Measurements from ENCODE around the gene ANXA2.

The ANXA2 gene

DNA sequence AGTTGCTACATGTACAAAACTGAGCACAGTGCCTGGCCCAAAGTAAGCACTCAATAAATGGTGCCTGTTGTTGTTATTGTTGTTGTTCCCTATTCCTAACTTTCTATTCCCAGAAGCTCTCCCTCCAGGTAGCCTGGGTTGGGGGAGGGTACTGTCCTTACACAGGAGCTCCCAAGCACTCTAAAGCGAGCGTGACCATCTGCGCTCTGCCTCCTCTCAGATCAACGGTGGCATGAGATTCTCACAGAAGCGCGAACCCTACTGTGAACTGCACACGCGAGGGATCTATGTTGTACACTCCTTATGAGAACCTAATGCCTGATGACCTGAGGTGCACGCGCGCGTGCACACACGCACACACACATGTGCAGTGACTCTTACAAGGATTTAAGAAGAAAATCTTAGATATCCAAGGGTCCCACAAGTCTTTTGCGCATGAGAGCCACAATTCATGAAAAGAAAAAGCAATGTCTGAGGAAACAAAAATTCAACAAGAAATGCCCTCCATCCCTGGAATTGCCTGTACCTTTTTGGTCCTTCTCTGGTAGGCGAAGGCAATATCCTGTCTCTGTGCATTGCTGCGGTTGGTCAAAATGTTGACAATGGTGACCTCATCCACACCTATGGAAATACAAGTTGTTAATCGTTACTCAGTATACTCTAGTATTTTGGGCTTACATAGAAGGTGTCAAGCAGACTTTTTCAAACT is 33.7 kb downstream of the ANXA2 start:
- DNase-seq, result no peak

DNA sequence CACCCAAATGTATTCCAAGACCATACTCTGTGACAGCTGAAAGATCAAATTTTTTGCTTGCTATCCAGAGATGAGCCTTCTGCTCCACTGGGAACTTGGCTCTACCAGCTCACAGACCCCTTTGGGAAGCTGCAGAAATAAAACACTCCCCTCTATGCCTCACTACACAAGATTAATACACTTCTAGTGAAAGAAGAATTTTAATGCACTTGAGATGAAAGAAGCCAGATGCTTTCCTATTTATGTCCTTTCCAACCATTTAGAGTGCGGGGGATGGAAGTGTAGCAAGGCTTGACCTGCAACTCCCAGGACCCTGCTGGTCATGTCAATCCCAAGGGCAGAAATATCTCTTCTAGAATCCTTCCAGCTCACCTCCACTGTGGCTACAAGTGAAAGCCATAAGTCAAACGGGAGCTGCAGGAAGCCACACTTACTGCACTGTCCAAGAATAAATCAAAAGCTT is 34.7 kb downstream of the ANXA2 start:
- DNase-seq, result no peak

- DNase-seq, result no peak
These were observed 35.3 kb downstream of the ANXA2 start for GRCh38 chr15:60362321-60363086.

- peak; percentile 55 for DNase-seq
These were observed 38.0 kb downstream of the ANXA2 start for GRCh38 chr15:60359738-60360137.

- DNase-seq, result peak; percentile 57
These were observed 38.7 kb downstream of the ANXA2 start for GRCh38 chr15:60358935-60359682.

DNA sequence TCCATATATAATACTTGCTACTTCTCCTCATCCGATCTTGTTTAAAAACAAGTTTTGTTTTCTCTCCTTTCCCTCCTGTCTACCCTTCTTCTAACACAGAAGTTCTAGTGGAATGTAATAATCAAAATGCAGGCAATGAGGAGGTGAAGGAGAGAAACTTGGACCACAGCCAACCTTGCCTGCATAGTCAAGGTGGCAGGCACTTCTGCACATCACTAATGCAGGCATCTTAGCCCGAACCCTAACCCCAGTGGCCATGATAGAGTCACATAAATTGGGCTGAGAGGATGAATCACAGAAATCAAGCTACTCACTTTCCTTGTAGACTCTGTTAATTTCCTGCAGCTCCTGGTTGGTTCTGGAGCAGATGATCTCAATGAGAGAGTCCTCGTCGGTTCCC is 41.0 kb downstream of the ANXA2 start:
- no peak for DNase-seq

DNA sequence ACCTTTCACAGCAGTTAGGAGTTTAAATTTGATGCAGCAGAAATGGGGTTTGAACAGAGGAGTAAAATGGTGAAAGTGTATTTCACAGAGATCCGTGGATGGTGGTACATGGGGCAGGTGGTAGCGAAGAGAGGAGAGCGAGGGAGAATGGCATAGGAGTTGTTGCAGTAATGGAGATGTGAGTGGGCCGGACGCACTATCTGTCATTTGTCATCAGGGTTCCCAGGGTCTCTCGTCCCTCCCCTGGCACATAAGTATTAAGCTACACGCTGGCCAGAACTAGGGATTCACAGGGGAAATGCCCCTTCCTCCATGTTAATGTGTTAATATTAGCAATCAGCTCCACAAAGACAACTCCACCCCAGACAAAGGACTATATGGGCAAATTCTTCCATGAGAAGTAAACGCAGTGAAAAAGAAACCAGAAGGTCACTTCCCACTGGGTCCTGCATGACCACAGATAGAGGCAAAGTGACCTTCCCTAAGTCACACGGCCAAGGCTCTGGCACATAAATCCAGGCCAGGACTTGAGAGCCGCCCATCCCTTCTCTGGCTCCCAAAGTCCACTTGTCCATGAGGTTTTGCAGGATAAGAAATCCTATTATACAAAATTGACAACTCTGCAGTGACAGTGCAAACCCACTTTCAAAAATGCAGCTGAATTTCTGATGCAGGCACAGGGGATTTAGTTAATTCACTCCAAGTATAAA is 42.5 kb downstream of the ANXA2 start:
- no peak for DNase-seq

DNA sequence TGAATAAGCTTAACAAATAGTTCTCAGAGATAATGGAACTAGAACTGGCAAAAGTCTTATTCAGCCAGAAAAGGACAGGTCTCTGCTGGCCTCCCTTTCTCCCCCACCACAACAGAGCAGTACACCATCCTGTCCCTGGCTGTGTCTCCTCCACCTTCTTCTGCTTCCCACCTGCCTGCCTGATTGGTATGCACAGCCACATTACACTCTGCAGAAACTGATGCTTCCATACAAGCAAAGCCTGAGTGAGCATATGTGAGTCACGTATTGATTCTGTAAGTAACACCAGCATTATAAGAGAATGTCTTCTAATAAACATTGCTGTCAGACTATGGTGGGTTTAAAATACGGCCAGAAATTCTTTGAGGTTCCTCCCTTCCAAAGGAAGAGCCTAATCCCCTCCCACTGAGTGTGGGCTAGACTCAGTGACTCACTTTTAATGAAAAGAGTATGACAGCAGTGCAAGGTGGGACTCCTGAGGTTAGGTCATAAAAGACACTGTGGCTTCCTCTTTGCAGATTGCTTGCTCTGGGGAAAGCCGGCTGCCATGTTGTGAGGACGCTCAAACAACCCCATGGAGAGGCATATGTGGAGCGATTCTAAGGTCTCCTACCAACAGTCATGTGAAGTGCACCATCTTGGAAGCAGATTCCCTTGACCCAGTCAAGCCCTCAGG is 44.4 kb downstream of the ANXA2 start:
- DNase-seq, result no peak

DNA sequence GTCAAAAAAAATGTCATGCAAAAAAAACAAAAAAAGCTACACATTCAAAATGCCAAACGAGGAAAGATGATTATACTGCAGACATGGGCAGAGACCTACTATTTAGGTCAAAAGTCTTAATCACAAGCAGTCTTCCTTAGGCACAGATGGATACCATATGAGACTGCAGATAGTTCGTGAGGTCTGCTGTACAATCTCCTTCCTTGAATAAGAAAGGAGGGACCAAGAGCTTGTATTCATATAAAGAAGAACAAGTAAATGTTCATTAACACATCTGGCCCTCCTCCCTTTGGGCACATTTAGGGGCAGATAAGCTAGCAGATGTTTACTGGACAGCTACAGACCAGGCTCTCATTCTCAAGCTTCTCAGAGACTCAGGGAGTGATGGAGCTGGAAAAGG is 45.3 kb downstream of the ANXA2 start:
- DNase-seq, result no peak

DNA sequence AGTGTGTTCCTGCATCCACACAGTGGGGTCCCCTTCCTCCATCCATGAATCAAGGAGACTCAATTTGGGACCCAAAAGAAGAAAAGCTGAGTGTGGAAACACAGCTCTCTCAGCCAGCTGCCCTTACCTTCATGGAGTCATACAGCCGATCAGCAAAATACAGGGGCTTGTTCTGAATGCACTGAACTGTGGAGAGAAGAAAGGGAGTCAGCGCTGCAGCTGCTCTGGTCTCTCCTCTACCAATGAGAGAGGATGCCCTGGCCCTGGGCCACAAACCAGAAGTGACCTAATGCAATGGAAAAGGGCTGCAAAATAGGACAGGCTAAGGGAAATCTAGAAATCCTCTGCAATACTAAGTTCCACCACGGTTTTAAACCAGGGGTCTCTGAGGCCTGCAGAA is 46.7 kb downstream of the ANXA2 start:
- DNase-seq, result peak; percentile 79

DNA sequence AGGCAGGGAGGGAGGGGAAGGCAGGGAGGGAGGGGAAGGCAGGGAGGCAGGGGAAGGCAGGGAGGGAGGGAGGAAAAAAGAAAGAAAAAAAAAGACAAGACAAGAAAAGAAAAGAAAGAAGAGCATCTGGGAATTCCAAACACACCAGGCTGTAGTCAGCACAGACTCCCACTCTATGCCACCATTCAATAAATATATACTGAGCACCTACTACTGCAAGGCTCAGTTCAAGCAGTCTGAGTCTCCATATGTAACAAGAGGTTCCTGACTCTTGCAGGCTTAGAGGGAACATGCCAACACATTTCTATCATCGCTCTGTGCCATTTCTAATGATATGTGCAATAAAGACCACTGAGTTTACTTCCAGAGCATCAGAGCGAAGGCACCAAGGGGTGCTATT is 47.7 kb downstream of the ANXA2 start:
- DNase-seq, result peak; percentile 2

GRCh38 chr15:60349589-60349988 is 48.2 kb downstream of the ANXA2 start:
- DNase-seq, result no peak

GRCh38 chr15:60347480-60348049 is 50.2 kb downstream of the ANXA2 start:
- no peak for DNase-seq

GRCh38 chr15:60346653-60347052 is 51.1 kb downstream of the ANXA2 start:
- no peak for DNase-seq

- no peak for DNase-seq
These were observed 51.7 kb downstream of the ANXA2 start for GRCh38 chr15:60346077-60346476.

DNA sequence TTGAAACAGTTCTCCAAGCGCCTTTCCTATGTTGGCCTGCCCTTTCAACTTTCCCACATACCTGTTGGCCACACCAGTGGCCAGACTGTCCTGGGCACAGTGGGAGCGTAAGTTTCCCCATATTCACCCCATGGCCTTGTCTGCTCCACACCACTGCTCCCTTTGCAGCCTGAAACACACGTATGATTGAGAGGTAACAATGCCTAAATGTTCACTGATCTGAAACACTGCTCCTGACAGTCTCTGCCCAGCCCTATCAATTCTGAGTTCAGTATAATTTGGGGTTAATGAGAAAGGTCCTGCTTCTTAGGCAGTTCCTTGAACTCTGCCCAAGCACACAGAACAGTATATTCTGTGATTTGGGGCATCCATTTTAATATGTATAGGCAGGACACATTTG is 52.2 kb downstream of the ANXA2 start:
- no peak for DNase-seq

- DNase-seq, result no peak
These were observed 52.8 kb downstream of the ANXA2 start for GRCh38 chr15:60344987-60345386.

DNA sequence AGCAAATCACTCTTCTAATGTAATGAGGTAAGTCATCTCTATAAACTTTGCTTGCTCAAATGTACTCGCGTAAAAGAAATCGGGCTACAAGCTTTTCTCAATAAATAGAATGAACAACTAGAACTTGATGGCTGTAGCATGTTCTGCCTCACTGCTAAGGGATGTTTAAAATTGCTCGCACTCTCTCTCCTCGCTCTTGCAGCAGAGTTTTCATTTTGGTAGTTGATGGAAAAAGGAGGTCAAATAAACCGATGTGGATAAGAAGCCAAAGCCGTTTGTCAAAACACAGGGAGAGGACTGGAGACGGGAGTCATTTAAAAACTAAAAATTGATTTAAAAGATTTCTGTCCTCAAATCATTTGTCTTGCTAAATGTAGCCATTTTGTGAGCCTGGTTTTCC is 53.3 kb downstream of the ANXA2 start:
- DNase-seq, result no peak

DNA sequence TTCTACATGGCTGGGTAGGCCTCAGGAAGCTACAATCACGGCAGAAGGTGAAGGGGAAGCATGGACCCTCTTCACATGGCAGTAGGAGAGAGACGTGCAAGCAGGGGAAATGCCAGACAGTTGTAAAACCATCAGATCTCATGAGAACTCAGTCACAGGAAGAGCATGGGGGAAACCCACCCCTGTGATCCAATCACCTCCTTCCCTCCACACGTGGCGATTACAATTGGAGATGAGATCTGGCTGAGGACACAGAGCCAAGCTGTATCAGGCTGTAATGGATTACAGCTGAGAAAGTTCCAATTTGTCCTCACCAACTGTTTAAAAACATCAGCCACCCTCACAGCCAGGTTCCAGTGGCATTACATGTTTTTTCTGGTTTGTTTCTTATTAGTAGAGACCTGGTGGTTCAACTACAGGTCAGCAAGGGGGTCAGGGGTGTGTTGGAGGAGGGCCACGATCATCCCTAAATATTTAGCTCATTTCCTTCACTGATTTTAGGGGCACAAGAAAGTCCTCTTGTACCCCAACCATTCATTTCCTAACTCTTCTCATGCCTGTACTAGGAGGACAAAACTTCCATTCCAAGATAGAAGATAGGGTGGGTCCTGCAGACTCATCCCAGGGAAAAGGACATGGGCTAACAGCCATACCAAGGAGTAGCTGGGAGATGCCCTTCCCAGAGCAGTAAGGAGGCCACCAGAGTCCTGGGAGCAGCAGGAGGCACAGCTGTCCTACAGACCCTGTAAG is 54.4 kb downstream of the ANXA2 start:
- DNase-seq, result no peak

GRCh38 chr15:60340207-60340921 is 57.4 kb downstream of the ANXA2 start:
- no peak for DNase-seq

DNA sequence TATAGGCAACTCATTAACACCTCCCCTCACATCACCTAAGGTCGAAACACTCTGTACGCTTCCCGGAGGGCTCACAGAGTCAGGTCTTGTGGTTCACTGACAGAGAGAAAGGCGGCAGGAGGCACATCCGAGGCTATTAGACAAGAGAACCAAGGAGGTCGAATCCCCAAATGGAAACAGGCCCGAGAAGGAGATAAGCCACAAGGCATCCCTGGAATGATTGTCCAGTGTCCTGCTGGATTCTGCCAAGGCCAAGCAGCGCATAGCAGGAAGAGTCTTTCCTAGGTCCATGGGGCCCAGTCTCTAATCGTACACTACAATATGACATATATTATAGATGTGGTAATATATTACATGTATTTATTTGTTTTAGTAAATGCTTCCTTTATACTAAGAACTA is 58.5 kb downstream of the ANXA2 start:
- DNase-seq, result no peak
